UCSD-AML1 (cell line): ENCODE measurements around the gene CDC7.

ENCODE experiments used
- DNase-seq: peaks from one replicate; lab custom pipeline; 2025; ENCODE audit not compliant: unreplicated experiment; lab: John Stamatoyannopoulos, UW

CDC7 gene

DNA sequence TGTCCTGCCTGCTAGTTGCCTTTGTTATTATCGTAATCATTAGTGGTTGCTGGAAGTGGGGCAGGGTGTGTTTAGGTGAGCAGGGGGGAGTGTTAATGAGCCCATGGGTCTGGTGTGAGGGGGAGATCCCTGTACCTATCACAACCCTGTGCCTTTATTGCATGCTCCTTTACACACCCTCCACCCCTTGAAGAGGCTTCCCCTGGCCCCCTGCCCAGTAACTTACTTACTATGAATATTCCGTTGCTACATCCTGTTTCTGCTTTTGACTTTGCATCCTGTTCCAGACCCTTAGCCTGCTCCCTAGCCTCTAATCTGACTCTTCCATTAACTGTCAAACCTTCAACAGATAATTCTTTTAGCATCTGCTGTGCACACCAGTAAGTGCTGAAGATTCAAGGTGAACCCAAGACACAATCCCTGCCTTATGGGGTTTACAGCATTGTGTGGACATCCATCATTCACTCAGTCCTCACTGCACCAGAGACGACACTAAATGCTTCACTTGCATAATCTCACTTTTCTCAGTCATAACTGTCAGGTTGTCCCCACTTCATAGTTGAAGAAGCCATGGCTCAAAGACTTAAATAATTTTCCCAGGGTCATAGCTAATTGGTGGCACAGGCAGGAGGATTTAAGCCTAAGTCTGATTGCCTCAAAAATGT is 47.9 kb downstream of the CDC7 start:
- DNase-seq, result no peak

DNA sequence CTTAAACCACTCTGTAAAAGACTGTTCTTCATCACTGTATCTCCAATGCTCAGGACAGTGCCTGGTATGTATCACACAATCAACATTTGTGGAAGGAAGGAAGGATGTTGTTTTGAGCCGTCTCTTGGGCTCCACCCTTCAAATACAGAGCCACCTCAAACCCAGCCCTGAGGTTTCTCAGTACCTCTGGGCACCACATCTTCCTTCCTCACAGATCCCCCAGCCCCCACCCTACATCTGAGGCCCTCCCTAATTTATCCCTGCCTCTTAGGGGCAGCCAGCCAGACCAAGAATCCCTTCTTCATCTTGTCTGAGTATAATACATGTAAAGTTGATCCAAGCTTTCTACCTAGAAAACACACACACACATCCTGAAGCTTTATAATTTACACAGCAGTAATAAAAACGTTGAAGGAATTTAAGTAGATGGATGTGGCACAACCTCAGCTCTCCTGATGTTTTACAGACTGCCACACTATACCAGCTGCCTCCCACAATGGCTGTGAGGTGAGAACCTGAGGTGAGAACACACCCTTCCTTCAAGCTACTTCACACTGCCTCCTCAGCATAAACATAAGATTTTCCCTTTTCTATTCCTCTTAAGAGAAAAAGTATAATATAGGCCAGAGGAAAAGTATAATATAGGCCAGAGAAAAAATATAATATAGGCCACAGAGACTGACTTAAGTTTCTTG is 48.5 kb downstream of the CDC7 start:
- DNase-seq, result no peak

DNA sequence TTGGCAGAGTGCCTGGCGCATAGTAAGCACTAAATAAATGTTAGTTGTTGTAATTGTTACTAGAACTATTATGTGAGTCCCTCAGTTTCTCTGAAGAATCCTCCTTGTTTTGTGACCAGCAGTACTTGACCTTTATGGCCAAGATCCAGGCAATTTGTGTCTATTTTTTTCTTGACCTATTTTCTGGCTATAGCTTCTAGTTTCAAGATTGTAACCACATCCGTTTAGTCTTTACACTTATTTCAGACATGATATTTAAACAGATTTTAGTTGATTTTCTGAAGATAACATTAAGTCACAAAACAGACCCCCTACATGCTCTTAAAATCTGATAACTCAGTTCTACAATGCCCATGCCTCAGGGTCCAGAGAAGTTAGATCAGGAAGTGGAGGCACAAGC is 50.3 kb downstream of the CDC7 start:
- DNase-seq, result no peak

DNA sequence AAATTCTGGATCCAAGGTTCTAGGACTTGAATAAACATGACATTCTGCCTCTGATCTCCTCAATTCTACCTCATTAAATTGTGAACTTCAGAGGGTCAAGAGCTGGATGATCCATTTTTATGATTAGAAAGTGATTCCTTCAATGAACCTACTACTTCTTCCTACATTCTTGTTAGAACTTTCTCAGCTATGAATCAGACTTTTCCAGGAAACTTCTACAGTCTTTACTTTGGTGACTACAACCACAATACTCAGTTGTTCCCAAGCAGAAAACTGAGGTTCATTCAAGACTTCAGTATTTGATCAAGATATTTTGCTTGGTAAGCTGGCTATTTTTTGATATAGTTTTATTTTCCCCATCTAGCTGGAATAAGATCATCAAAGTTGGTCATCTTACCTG is 51.4 kb downstream of the CDC7 start:
- no peak for DNase-seq

DNA sequence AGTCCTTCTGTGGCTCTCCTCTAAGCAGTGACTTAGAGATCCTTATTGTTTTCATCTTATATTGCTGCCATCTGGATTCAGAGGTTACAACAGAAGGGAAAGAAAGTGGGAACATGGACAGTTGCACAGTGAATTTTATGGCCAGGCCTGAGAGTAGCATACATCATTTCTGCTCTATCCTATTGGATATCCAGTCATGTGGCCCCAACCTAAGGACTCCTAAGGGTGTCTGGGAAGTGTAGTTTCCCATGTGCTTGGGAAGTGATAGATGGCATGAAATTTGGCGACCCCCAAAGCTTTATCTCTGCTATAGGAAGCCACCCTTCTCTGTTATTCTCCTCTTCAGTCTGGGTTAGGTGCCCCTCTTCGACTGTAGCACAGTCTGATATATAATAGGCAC is 51.9 kb downstream of the CDC7 start:
- DNase-seq, result no peak

DNA sequence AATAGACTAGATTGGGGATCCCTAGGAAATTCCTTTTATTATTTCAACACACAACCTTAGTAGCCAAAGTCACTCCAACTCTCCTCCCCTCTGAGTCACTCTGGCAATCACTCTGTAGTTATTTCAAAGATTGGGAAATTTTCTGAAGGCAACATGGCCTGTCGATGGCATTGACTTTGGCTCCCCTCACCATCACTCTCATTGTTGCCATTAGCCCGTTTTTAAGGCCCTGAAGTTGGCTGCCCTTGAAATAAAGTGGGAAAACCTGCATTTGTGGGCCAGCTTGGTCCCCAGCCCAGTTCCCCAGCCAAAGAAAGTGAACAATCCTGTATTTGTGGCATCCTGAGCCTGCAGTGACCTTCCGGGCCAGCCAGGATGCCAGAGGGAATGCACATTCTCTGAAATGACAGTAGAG is 52.5 kb downstream of the CDC7 start:
- DNase-seq, result no peak

DNA sequence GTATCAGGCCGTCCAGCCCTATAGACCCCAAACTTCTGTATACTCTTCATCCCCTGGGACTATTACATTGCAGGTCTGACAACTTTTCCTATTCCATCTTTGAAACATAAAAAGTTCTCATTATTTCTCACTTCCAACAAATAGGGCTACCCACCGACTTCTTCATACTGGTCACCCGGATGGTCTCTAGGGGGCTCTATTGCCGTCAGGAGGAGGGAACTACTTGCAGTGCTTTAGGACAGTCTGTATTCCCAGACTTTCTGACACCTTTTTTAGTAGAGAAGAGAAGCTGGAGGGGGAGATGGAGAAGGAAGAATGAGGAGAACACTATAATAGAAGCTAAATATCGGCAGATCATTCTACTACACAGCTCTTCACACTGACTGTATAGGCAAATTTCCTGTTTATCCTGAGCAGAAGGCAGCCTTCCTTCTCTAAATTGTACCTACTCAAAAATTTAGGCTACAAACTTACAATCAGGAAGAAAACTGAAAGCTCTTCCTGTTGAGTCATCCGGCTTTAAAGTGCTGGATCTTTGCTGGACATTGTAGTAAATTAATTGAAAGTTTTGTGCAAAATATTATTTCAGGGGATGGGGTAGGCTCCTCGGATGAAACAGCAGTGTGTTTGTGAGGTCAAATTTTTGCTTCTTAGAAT is 54.6 kb downstream of the CDC7 start:
- DNase-seq, result no peak

DNA sequence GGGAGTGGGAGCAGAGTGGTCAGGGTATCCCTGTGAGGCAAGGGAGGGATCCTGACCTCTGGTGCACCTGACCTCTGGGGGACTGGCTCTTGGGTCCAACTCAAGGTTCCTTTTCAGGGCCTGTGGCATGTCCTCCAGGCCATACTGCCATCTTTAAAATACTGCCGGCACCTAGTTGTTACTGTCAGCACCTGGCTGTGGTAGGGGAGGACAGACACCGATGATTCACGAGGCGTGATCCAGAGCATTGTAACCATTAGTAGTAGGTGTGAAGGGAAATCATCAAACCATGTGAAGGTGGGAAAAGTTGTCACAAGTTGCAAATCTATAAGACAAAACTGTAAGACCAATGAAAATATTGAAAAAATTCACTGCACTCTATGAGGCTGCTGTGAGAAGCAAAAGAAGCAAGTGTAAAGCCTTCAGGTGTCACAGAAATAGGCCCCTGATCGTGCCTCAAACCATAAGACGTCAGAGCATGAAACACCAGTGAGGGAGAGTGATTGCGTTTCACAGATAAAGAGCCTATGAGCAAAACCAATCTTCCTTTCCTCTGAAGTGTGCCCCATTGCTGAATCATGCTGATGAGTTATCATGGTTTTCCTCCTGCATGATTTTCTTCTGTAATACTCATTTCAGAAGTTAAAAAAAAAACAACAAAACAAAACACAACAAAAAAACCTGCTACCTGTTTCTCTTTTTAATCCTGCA is 55.3 kb downstream of the CDC7 start:
- no peak for DNase-seq

DNA sequence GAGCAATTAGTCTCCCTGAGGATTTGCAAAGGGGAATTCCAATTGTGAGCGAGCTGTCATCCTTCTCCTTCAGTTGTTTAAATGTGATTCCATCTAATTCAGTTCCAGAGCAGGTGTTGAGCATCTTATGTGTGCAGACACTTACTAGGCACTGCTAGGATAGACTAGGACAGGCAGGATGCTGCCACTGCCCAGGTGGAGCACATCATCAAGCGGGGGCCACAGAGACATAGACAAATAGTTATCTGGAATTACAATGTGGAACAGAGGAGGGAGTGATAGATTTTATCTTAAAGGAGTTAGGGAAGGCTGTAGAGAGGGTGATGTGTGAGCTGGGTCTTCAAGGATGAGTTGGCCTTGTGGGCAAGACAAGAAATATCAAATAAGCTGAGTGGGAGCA is 55.9 kb downstream of the CDC7 start:
- DNase-seq, result no peak

DNA sequence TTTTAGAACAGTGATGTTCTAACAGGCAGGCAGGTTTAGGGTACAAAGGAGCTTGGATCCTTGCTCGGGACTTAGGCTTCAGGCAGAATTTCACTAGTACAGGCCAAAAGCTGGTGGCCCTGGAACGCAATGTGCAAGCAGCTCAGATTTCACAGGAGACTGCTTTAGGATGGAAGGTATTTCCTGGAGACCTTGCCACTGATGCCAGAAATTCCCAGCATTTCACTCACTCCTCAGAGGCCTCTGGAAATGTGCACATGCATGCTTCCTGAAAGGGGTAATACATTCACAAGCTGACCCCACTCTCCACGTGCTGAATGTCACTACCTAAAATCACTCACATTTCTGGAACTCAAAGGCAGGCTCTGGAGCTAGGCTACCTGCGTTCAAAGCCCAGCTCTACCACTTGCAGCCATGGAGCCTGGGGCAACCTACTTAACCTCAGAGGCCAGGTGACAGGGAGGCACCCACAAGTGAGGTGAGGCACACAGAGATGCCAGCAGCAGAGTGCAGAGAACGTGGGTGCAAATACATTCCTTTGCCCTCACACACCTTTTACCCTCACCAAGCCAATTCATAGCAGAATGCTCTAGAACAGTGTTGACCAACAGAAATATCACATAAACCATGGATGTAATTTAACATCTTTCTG is 56.5 kb downstream of the CDC7 start:
- no peak for DNase-seq

DNA sequence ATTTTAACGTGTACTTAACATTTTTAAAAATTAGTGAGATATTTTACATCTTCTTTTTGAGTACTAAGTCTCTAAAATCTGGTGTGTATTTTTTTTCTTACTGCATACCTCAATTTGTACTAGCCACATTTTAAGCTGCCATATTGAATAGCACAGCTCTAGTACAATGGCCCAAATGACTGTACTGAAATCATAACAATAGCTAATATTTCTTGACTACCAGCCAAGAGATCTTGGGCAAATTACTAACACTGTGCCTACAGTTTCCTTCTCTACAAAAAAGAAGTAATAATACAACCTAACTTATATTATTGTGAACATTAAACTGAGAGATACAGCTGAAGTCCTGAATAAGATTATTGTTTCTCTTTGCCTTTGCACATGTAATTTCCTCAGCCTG is 57.2 kb downstream of the CDC7 start:
- DNase-seq, result no peak

DNA sequence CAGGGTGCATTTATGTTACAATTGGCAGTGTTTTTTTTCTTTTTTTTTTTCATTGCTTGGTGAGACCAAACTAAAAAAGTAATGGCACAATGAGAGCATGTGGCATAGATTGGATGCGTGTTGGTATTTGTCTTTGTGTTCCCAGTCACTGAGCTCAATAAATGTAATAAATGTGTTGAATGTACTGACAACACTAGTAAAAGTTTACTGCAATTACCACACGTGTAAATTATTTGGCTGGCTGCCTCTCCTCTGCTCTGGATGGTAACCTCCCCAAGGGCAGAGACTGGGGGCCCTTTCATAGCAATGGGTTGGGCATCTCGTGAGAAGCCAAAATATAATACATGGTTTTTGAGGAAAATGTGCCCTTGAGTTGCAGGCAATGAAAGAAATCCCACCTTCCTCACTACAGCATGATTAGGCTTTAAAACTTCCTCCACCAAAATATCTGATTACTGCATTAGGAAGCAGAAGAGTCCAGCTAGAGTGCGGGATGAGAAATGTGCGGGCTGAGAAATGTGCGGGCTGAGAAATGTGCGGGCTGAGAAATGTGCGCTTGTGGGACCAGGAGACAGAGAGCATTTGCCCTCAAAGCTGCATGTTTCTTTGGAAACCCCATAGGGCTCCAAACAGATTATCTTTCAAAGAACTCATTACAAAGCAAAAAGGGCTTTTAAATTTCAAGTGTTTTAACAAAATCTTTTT is 58.5 kb downstream of the CDC7 start:
- DNase-seq, result no peak

DNA sequence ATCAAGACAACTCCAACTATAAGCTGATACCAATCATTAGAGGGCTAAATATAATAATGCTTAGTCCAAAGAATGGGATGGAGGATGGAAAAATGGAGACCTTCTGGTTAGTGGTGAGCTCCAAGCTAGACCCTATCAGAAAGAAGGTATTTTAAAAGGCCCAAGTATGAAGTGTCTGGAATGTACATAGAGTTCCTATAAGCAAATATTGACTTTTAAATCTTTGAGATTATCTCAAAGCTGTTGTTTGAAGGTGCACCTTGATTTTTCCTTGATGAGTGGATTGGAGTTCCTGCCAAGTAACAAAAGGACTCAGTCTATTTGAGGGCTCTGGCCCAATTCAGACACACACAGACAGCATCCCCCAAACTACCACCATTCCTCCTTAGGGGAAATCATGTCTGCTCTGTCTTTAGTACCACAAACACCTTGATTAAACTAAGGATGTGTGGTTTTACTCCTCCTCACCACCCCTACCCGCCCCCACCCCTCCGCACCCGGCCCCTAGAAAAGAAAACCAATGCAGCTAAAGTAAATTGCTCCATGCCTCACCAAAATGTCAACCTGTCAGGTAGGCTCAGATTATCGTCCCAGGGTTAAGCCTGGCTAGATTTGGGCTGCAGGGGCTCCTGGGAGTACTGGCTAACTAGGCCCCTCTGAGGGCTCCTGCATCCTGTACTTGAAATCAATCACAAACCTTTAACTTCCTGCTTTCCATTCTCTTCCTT is 59.4 kb downstream of the CDC7 start:
- DNase-seq, result no peak

DNA sequence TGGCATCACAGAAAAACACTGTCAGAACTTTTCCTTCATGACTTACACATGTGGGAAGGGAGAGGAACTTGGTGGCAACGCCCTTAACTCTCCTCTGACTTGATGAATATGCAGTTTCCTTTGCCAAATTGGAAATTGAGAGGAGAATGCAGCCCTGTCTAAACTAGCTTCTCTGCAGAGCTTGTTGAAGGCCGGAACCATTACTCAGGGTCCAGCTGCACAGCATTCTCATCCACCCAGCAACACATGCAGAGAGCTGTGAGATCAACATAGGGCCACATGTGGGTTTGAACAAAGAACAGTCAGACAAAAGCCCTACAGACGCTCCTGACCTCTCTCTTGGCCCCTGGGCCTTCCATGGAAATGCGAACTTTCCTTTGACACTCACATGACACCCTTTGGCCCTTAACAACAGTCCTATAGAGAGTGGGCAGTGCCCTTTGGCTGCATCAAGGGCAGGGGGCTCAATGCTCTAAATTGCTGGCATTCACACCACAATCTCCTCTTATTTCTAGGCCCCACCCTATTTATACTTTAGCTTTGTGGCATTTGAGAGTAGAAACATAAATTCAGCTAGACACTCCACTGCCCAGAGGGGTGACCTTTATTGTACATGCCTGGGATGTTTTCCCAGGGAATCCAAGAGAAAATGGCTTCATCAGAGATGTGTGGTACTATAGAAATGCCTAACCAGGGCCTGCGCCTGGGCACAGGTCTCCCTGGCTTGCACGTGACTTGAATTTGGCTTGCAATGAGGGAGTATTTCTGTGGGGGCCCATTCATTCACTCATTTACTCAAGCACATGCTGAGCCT is 64.4 kb downstream of the CDC7 start:
- DNase-seq, result no peak

DNA sequence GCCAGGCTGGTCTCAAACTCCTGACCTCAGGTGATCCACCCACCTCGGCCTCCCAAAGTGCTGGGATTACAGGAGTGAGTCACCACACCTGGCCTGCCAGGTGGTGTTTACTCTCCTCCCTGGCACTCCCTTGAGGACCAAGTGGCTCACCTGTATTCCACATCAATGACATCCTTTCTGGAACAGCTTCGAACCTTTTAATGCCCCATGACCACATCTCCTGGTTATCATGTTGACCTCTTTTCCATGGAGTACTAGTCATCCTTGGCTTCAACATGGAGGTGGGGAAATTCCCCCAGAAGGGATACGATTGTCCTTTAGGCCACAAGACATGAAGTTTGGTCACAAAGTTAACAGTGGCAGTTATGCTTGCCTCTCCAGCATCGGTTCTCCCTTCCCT is 66.9 kb downstream of the CDC7 start:
- DNase-seq, result no peak

DNA sequence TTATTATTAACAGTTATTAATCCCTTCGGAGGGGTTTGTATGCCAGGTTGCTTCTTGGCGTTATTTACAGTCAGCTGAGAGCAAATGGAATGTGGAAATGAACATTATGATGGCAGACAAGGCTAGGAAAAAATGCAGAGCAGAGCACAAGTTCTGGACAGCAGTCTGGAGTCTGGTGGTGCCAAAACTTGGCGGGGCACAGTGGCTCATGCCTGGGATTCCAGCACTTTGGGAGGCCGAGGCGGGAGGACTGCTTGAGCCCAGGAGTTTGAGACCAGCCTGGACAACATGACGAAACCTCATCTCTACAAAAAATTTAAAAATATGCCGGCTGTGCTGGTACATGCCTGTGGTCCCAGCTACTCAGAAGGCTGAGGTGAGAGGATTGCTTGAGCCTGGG is 67.6 kb downstream of the CDC7 start:
- no peak for DNase-seq

DNA sequence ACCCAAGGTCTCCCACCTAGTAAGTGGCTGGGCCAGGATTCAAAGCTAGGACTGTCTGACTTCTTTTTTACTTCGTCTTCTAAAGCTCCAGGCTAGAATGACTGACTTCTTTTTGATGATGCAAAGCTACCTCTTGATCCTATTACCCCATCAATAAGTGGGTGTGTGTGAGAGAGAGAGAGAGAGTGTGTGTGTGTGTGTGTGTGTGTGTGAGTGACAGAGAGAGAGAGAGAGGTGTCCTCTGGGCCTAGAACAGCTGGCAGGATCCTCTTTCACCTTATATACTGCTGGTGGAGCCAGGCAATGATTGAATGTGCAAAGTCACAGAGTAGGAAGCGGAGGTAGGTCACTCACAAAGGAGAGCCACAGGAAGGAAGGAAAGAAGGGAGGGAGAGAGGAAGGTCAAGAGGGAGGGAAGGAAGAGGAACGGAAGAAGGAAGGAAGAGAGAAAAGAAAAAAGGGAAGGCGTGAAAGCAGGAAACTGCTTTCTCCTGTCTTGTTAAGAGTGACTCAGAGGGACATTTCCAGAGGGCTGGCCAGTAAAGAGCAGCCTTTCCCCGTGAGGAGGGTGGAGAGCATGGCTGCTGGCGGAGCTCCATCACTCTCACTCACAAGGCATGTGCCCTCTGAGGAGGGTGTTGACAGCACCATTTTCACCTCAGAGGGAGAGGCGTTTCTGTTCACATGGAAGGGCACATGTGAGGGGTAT is 68.9 kb downstream of the CDC7 start:
- no peak for DNase-seq

DNA sequence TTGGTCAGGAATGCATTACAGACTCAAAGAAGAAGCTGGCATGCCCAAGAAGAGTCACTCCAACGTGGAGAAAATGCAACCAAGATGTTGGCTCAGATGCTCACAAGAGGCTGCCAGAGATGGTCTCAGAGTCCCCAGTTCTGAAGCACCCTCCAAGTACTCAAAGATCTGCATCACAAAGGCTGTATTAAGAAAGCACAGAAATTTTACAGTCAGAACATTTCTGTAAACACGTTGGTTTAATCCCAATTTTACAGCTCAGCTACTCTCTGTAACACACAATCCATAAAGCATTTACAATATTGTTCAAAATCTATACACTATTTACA is 69.4 kb downstream of the CDC7 start:
- DNase-seq, result no peak

DNA sequence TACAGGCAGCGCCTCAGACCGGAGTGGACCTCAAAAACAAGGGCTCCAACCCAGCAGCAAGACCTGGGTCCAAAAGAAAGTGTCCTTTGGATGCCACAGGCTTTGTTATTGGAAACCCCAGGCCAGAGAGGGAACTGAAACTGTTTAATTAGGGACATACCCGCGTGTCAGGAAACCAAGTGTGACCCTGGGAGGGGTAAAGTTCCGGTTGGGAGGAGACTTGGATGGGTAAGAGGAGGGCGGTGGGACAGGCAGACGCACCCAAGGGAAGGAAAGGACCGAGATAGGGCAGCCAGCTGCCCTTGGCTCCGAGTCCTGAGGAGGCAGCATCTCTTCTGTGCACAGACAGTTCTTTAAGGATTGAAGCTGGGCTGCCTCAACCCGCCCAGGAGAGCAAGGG is 71.4 kb downstream of the CDC7 start:
- DNase-seq, result peak; percentile 20
